ENCODE results near the gene C6orf120.

DNA sequence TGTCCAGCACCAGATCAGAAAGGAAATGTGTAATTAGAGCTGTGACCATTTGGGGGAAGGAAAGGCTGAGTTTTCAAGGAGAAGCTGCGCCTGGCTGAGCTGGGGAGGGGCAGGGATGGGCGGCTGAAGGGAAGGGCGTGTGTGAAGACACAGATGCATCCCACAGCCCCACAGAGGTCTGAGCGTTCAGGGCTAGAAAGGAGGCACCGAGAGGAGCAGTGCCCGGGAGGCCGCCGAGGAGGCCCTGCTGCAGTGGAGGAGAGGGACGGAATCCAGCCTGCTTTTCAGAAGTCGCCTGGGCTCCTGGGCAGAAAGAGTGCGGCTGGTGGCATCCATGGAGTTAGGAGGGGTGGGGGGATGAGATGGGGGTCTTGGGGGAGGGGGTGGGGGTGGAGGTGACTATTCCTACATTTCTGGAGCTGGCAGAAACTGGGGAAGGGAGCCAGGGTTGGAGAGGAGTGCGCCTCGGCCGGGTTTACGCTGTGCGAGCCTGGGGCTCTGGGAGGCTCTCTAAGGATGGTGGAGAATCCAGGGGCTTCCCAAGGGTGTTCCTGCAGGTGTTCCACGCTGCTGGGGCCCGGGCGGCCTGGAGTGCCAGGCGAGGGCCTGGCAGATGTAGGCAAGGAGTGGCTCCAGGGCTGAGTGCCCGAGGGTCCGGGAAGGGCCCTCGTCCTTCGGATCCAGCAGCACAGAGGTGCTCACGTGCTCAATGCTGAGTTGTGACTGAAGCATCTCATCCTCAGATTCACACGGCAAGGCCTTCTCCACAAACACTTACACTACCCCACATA, 41.9 kb upstream of the C6orf120 start:
- TF ChIP-seq, protein P1, sequence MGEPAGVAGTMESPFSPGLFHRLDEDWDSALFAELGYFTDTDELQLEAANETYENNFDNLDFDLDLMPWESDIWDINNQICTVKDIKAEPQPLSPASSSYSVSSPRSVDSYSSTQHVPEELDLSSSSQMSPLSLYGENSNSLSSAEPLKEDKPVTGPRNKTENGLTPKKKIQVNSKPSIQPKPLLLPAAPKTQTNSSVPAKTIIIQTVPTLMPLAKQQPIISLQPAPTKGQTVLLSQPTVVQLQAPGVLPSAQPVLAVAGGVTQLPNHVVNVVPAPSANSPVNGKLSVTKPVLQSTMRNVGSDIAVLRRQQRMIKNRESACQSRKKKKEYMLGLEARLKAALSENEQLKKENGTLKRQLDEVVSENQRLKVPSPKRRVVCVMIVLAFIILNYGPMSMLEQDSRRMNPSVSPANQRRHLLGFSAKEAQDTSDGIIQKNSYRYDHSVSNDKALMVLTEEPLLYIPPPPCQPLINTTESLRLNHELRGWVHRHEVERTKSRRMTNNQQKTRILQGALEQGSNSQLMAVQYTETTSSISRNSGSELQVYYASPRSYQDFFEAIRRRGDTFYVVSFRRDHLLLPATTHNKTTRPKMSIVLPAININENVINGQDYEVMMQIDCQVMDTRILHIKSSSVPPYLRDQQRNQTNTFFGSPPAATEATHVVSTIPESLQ (CRISPR knock-in tag; IDR thresholded peaks at IDR 0.05): no peak
- no peak for TF ChIP-seq CEBPB (tag; IDR thresholded peaks at IDR 0.05)
- TF ChIP-seq HOXB6 (CRISPR knock-in tag; IDR thresholded peaks at IDR 0.05; ENCODE audit: borderline replicate concordance): no peak
- TF ChIP-seq CBFA2T2 (conservative IDR thresholded peaks at IDR 0.05): no peak
- no peak for TF ChIP-seq CBX5 (IDR thresholded peaks at IDR 0.05; ENCODE audit: borderline replicate concordance, low read depth)
- TF ChIP-seq MCM3 (IDR thresholded peaks at IDR 0.05): no peak
- TF ChIP-seq JUND (IDR thresholded peaks at IDR 0.05; ENCODE audit: borderline replicate concordance, low read depth, low read length): no peak
- no peak for TF ChIP-seq JUND (tag; IDR thresholded peaks at IDR 0.05; ENCODE audit: borderline replicate concordance, low read depth, low read length)
- TF ChIP-seq EZH2 (IDR thresholded peaks at IDR 0.05; ENCODE audit: borderline replicate concordance, low read depth, low read length): no peak
- no peak for TF ChIP-seq PHF8 (IDR thresholded peaks at IDR 0.05; ENCODE audit: borderline replicate concordance, low read length)

Measured in K562 (cell line).